ENCODE results near the gene NCOA3. TPM values are rescaled to one million over a fixed set of nuclear protein-coding genes. Genes with fewer than 3 reads are reported as not detected.

The NCOA3 gene
- polyA plus RNA-seq, 1 of the 3 experiments (the other 2 are of a cell fraction) = 5.8 TPM

DNA sequence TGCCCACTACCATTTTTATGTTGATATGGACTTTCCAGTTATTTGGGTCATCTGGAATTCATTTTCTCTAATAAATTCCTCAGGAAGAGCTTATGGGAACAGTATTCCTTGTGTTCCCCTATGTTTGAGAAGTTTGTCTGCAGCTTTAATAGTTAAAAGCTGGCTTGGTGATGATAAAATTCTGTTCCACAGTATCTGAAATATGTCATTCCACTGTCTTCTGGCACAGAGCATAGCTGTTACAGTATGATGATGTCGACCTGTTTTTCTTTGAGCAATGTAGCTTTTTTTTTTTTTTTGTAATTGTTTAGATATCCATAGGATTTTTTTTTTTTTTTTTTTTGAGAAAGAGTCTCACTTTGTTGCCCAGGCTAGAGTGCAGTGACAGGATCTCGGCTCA is 43.2 kb downstream of the NCOA3 start:
- POLR2A ChIA-PET = interaction anchor here (1.2 kb wide), 1 partner anchor 43 kb away, joined by 3 read pairs; the partner anchor contains the start of gene NCOA3
- 60% methylated on average over 2 of the region's 2 CpGs for WGBS (ENCODE audit: low lambda C conversion rate)

DNA sequence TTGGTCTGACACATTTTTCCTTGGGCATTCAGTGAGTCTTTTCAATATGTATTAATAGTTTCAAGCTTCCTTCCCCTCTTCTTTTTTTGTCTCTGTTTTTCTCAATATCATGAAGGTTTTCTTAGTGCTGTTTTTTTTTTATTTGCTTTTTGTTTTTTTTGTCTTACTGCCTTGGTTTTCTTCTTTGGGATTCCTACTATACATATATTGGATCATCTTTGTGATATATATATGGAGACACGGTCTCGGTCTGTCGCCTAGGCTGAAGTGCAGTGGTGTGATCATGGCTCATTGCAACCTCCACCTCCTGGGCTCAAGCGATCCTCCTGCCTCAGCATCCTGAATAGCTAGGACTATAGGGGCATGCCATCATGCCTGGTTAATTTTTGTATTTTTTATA is 43.8 kb downstream of the NCOA3 start:
- ChIA-PET POLR2A (no interaction called here), CTCF (interaction anchor here (3.3 kb wide), 1 partner anchor 162 kb away, joined by 9 read pairs; no protein-coding TSS in a partner anchor)
- peak overlapping the region in 1 of 2 experiments; percentile 81; a peak in 3 of 4 replicates for H3K27ac ChIP-seq (ENCODE audit: low read depth in 2 of 2, low read length in 1 of 2)
- peaks cover 29% of the 10 kb centered on the region for H3F3A ChIP-seq (replicated peaks; ENCODE audit: insufficient read depth)
- peaks cover 4 to 25% of the 10 kb centered on the region in 2 experiments; a peak in 3 of 4 replicates for H3K4me1 ChIP-seq (ENCODE audit: control insufficient read depth in 1 of 2, insufficient read depth in 2 of 2, low read depth in 1 of 2, low read length in 1 of 2)
- no peaks in the 10 kb centered on the region for H3K36me3 ChIP-seq (replicated peaks in 1 of 2; ENCODE audit: control insufficient read depth in 1 of 2, insufficient read depth in 2 of 2, low read length in 1 of 2)
- H4K20me1 ChIP-seq (ENCODE audit: insufficient read depth) = no peaks in the 10 kb centered on the region
- DNase-seq = no peak
- H3K4me3 ChIP-seq (ENCODE audit: low read depth in 2 of 2, low read length in 1 of 2) = peak overlapping the region in 1 of 2 experiments; percentile 27; a peak in 1 of 4 replicates
- H3K9me2 ChIP-seq = no peaks in the 10 kb centered on the region
- 99% methylated on average over 4 of the region's 4 CpGs for WGBS (ENCODE audit: low lambda C conversion rate)
- no peak overlapping the region for H2AFZ ChIP-seq (ENCODE audit: low read depth)
- no peaks in the 10 kb centered on the region for H3K9me3 ChIP-seq
- peak overlapping the region; percentile 38; the same call in 1 of the 2 replicates for H3K9ac ChIP-seq
- peaks cover 61% of the 10 kb centered on the region for H3K79me2 ChIP-seq (ENCODE audit: insufficient read depth)
- H3K4me2 ChIP-seq = peak overlapping the region; percentile 1; the same call in 1 of the 2 replicates
- H3K27me3 ChIP-seq (ENCODE audit: insufficient read depth) = no peaks in the 10 kb centered on the region
- no peak for TF ChIP-seq EZH2phosphoT487 (IDR thresholded peaks at IDR 0.05; ENCODE audit: borderline replicate concordance, low read depth)
- TF ChIP-seq TEAD4 (IDR thresholded peaks at IDR 0.05; ENCODE audit: borderline replicate concordance, insufficient read depth) = no peak
- TF ChIP-seq, protein P1, sequence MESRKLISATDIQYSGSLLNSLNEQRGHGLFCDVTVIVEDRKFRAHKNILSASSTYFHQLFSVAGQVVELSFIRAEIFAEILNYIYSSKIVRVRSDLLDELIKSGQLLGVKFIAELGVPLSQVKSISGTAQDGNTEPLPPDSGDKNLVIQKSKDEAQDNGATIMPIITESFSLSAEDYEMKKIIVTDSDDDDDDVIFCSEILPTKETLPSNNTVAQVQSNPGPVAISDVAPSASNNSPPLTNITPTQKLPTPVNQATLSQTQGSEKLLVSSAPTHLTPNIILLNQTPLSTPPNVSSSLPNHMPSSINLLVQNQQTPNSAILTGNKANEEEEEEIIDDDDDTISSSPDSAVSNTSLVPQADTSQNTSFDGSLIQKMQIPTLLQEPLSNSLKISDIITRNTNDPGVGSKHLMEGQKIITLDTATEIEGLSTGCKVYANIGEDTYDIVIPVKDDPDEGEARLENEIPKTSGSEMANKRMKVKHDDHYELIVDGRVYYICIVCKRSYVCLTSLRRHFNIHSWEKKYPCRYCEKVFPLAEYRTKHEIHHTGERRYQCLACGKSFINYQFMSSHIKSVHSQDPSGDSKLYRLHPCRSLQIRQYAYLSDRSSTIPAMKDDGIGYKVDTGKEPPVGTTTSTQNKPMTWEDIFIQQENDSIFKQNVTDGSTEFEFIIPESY (IDR thresholded peaks at IDR 0.05; ENCODE audit: borderline replicate concordance, low read depth) = no peak
- TF ChIP-seq NFIC (IDR thresholded peaks at IDR 0.05; ENCODE audit: borderline replicate concordance) = no peak
- no peak for TF ChIP-seq FOXM1 (IDR thresholded peaks at IDR 0.05; ENCODE audit: low read depth)
- no peak for TF ChIP-seq CHD2 (IDR thresholded peaks at IDR 0.05; ENCODE audit: low read length, partially characterized antibody)
- TF ChIP-seq RCOR1 (IDR thresholded peaks at IDR 0.05; ENCODE audit: low read length) = no peak
- TF ChIP-seq, protein P2, sequence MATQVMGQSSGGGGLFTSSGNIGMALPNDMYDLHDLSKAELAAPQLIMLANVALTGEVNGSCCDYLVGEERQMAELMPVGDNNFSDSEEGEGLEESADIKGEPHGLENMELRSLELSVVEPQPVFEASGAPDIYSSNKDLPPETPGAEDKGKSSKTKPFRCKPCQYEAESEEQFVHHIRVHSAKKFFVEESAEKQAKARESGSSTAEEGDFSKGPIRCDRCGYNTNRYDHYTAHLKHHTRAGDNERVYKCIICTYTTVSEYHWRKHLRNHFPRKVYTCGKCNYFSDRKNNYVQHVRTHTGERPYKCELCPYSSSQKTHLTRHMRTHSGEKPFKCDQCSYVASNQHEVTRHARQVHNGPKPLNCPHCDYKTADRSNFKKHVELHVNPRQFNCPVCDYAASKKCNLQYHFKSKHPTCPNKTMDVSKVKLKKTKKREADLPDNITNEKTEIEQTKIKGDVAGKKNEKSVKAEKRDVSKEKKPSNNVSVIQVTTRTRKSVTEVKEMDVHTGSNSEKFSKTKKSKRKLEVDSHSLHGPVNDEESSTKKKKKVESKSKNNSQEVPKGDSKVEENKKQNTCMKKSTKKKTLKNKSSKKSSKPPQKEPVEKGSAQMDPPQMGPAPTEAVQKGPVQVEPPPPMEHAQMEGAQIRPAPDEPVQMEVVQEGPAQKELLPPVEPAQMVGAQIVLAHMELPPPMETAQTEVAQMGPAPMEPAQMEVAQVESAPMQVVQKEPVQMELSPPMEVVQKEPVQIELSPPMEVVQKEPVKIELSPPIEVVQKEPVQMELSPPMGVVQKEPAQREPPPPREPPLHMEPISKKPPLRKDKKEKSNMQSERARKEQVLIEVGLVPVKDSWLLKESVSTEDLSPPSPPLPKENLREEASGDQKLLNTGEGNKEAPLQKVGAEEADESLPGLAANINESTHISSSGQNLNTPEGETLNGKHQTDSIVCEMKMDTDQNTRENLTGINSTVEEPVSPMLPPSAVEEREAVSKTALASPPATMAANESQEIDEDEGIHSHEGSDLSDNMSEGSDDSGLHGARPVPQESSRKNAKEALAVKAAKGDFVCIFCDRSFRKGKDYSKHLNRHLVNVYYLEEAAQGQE (IDR thresholded peaks at IDR 0.05; ENCODE audit: low read depth, low read length) = no peak
- TF ChIP-seq ELF1 (IDR thresholded peaks at IDR 0.05) = no peak
- TF ChIP-seq, protein P3, sequence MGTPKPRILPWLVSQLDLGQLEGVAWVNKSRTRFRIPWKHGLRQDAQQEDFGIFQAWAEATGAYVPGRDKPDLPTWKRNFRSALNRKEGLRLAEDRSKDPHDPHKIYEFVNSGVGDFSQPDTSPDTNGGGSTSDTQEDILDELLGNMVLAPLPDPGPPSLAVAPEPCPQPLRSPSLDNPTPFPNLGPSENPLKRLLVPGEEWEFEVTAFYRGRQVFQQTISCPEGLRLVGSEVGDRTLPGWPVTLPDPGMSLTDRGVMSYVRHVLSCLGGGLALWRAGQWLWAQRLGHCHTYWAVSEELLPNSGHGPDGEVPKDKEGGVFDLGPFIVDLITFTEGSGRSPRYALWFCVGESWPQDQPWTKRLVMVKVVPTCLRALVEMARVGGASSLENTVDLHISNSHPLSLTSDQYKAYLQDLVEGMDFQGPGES (IDR thresholded peaks at IDR 0.05; ENCODE audit: low read depth, low read length) = no peak

More for the DNA sequence above, 43.2 kb downstream of the NCOA3 start:
- TF ChIP-seq, protein P2 (IDR thresholded peaks at IDR 0.05; ENCODE audit: low read depth, low read length) = no peak
- no peak for TF ChIP-seq TEAD4 (IDR thresholded peaks at IDR 0.05; ENCODE audit: borderline replicate concordance, insufficient read depth)
- TF ChIP-seq GABPA (IDR thresholded peaks at IDR 0.05; ENCODE audit: low read depth) = no peak
- TF ChIP-seq RXRA (IDR thresholded peaks at IDR 0.05; ENCODE audit: borderline replicate concordance, low read depth) = no peak
- TF ChIP-seq, protein P4, sequence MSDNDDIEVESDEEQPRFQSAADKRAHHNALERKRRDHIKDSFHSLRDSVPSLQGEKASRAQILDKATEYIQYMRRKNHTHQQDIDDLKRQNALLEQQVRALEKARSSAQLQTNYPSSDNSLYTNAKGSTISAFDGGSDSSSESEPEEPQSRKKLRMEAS (IDR thresholded peaks at IDR 0.05; ENCODE audit: low read depth) = no peak
- peak; percentile 46 for TF ChIP-seq TCF12 (IDR thresholded peaks at IDR 0.05)
- Histone ChIP-seq H3K27ac (ENCODE audit: low read depth in 2 of 2, low read length in 1 of 2) (peak overlapping the region; percentile 40 to 81; a peak in 3 of 4 replicates), H3K4me2 (peak overlapping the region; percentile 1), H3K4me3 (ENCODE audit: low read depth in 2 of 2, low read length in 1 of 2) (no peak overlapping the region), H3K9me2 (no peaks in the 10 kb centered on the region), H3K36me3 (replicated peaks in 1 of 2; ENCODE audit: control insufficient read depth in 1 of 2, insufficient read depth in 2 of 2, low read length in 1 of 2) (no peaks in the 10 kb centered on the region), H3K9ac (no peak overlapping the region), H4K20me1 (ENCODE audit: insufficient read depth) (no peaks in the 10 kb centered on the region), H3K27me3 (ENCODE audit: insufficient read depth) (no peaks in the 10 kb centered on the region), H3K4me1 (ENCODE audit: control insufficient read depth in 1 of 2, insufficient read depth in 2 of 2, low read depth in 1 of 2, low read length in 1 of 2) (peaks cover 4 to 25% of the 10 kb centered on the region in 2 experiments; a peak in 3 of 4 replicates), H3K79me2 (ENCODE audit: insufficient read depth) (peaks cover 67% of the 10 kb centered on the region), H3F3A (replicated peaks; ENCODE audit: insufficient read depth) (peaks cover 31% of the 10 kb centered on the region), H2AFZ (ENCODE audit: low read depth) (no peak overlapping the region), H3K9me3 (no peaks in the 10 kb centered on the region)
- DNase-seq = no peak
- CTCF ChIA-PET = interaction anchor here (3.3 kb wide), 1 partner anchor 161 kb away, joined by 9 read pairs; no protein-coding TSS in a partner anchor

All from SK-N-SH (cell line).